MCF 10A (cell line): ENCODE results near the gene GDF2. TPM values are rescaled to one million over a fixed set of nuclear protein-coding genes. Genes with fewer than 3 reads are reported as not detected.

ENCODE experiments used
- BruUV-seq: library from RNA; stranded (reverse); fragments of 400-500 nt; replicated peaks from 2 replicates; lab custom pipeline; 2021; lab: Mats Ljungman, UMichigan
- CTCF ChIA-PET: fragments of 300-600 bp; sonication (Branson Sonifier 250); formaldehyde crosslinking; extraction: SDS; loops from one replicate; lab custom pipeline; 2021; ENCODE audit warnings: antibody characterized with exemption, inconsistent platforms; lab: Yijun Ruan, JAX
- POLR2A ChIA-PET: fragments of 300-600, 350-650 bp; sonication (Branson Sonifier 250); formaldehyde crosslinking; extraction: SDS; loops from one replicate; lab custom pipeline; 2020; ENCODE audit warnings: antibody characterized with exemption, inconsistent platforms; lab: Yijun Ruan, JAX
- DNase-seq: peaks from one replicate; pipeline ENCODE4 v3.0.0-alpha.2; 2018; ENCODE audit not compliant: unreplicated experiment
- H3K27ac Mint-ChIP-seq: one replicate; pipeline ENCODE4 v1.8.0; 2022; ENCODE audit warnings: mild to moderate bottlenecking, low read depth, mixed read lengths; ENCODE audit not compliant: unreplicated experiment
- H3K27me3 Mint-ChIP-seq: one replicate; pipeline ENCODE4 v1.8.0; 2022; ENCODE audit warnings: mixed read lengths; ENCODE audit not compliant: insufficient read depth, unreplicated experiment
- H3K36me3 Mint-ChIP-seq: one replicate; pipeline ENCODE4 v1.8.0; 2022; ENCODE audit warnings: mild to moderate bottlenecking, moderate library complexity, mixed read lengths; ENCODE audit not compliant: insufficient read depth, unreplicated experiment
- H3K4me1 Mint-ChIP-seq: one replicate; pipeline ENCODE4 v1.8.0; 2022; ENCODE audit warnings: mixed read lengths; ENCODE audit not compliant: insufficient read depth, unreplicated experiment
- H3K4me3 Mint-ChIP-seq: one replicate; pipeline ENCODE4 v1.8.0; 2022; ENCODE audit warnings: mild to moderate bottlenecking, moderate library complexity, mixed read lengths; ENCODE audit not compliant: unreplicated experiment
- H3K9me3 Mint-ChIP-seq: one replicate; pipeline ENCODE4 v1.8.0; 2022; ENCODE audit warnings: mixed read lengths; ENCODE audit not compliant: unreplicated experiment
- intact Hi-C: fragments of 100-400 bp; cut with micrococcal nuclease; formaldehyde crosslinking; loops from 2 replicates; pipeline ENCODE4 v1.14.1; 2022
- total RNA-seq: library from RNA; stranded (reverse); gene quantifications from 2 replicates; pipeline ENCODE4 v1.2.3, GENCODE V29; 2022
- TF ChIP-seq, protein P1 (sequence below): fragments of 200-600 bp; IDR thresholded peaks from one replicate; pipeline ENCODE4 v1.8.0; 2022; ENCODE audit warnings: antibody characterized with exemption, mild to moderate bottlenecking; ENCODE audit not compliant: unreplicated experiment

GDF2 gene
- total RNA-seq, 1 experiment from 2014 or later, result not detected

DNA sequence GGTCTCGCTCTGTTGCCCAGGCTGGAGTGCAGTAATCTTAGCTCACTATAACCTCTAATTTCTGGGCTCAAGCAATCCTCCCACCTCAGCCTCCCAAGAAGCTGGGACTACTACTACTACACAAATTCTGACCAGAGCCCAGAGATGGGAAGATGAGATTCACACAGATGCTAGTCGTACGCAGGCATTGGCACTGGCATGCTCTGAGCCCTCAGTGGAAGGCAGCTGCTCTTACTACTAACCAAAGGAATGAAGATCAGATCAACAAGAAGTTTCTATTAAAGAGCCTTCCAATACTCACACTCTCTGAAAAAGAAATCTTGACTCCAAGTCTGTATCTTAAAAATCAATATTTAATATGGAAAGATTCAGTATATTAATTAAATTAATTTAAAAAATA, 10.7 kb downstream of the GDF2 start:
- Mint-ChIP-seq H3K27me3 (peaks cover 52% of the 10 kb centered on the region), H3K4me1 (no peaks in the 10 kb centered on the region), H3K4me3 (no peak overlapping the region), H3K27ac (no peak overlapping the region), H3K36me3 (no peaks in the 10 kb centered on the region), H3K9me3 (no peaks in the 10 kb centered on the region)
- CTCF ChIA-PET, result interaction anchor here (0.8 to 2.1 kb wide), 3 partner anchors 11 to 308 kb away, joined by 3 to 9 read pairs (median 6); no protein-coding TSS in a partner anchor
- DNase-seq, result no peak
- POLR2A ChIA-PET, result interaction anchor here (1.0 kb wide), 1 partner anchor 8 kb away, joined by 4 read pairs; no protein-coding TSS in a partner anchor
- BruUV-seq, result no TSS peak
- TF ChIP-seq, protein P1, sequence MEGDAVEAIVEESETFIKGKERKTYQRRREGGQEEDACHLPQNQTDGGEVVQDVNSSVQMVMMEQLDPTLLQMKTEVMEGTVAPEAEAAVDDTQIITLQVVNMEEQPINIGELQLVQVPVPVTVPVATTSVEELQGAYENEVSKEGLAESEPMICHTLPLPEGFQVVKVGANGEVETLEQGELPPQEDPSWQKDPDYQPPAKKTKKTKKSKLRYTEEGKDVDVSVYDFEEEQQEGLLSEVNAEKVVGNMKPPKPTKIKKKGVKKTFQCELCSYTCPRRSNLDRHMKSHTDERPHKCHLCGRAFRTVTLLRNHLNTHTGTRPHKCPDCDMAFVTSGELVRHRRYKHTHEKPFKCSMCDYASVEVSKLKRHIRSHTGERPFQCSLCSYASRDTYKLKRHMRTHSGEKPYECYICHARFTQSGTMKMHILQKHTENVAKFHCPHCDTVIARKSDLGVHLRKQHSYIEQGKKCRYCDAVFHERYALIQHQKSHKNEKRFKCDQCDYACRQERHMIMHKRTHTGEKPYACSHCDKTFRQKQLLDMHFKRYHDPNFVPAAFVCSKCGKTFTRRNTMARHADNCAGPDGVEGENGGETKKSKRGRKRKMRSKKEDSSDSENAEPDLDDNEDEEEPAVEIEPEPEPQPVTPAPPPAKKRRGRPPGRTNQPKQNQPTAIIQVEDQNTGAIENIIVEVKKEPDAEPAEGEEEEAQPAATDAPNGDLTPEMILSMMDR, result no peak
- intact Hi-C loops, result no loop called here

DNA sequence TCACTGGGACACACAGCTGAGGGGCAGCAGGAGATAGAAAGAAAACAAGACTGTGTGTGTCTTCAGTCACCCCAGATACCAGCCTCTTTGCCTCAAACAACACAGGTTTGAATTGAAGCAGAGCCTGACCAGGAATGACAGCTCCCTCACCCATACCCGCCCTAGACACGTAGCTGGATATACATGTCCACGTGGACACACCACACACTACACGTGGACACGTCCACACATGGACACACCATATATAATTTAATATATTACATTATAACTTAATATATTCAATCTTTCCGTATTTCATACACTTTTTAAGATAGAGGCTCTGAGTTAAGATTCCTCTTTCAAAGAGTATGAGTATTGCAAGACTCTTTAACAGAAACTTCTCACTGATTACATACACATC, 11.3 kb downstream of the GDF2 start:
- no TSS peak for BruUV-seq
- H3K4me3 Mint-ChIP-seq, result no peak overlapping the region
- intact Hi-C loops, result no loop called here
- TF ChIP-seq, protein P1, result no peak
- H3K9me3 Mint-ChIP-seq, result no peaks in the 10 kb centered on the region
- H3K36me3 Mint-ChIP-seq, result no peaks in the 10 kb centered on the region
- H3K27ac Mint-ChIP-seq, result no peak overlapping the region
- POLR2A ChIA-PET, result interaction anchor here (1.0 kb wide), 1 partner anchor 9 kb away, joined by 4 read pairs; no protein-coding TSS in a partner anchor
- no peak for DNase-seq
- CTCF ChIA-PET, result interaction anchor here (0.8 kb wide), 1 partner anchor 10 kb away, joined by 3 read pairs; no protein-coding TSS in a partner anchor
- peaks cover 58% of the 10 kb centered on the region for H3K27me3 Mint-ChIP-seq
- no peaks in the 10 kb centered on the region for H3K4me1 Mint-ChIP-seq

DNA sequence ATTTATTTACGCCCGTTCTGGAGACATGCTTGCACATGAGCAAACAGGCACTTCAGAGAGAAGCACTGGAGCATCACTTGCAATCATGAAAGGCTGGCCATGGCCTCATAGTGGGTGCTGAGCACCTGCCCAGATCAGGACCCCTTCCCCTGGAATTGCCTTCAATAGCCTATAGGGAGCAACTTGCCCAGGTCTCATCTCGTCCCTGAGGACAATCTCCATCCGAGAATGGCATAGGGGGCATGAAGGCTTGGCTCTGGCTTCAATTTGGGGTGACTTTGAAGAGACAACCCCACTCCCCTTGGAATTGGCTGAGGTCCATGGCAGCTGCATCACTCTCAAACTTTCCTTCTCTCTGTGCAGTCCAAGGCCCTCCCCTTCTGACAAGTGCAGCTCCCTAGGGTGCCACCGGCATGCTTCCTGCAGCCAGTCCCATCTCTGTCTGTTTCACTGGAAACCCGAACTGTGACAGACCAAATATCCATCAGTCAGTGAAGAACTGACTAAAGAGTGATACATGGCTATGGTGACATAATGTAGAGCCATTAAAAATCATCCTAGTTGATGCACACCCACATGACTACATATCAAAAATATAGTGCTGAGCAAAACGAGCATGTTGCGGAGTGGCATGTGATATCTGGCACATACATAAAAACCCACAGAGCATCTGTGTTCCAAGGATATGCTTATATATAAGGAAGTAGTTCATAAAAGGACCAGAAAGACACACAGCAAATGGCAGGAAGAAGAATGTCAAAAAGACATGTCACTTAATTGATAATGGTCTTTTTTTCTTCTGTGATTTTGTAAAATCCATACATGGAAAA, 12.4 kb downstream of the GDF2 start:
- TF ChIP-seq, protein P1, result no peak
- ChIA-PET POLR2A (no interaction called here), CTCF (interaction anchor here (0.6 kb wide), 1 partner anchor 345 kb away, joined by 3 read pairs; no protein-coding TSS in a partner anchor)
- no TSS peak for BruUV-seq
- Mint-ChIP-seq H3K27ac (no peak overlapping the region), H3K27me3 (peaks cover 69% of the 10 kb centered on the region), H3K9me3 (no peaks in the 10 kb centered on the region), H3K36me3 (no peaks in the 10 kb centered on the region), H3K4me1 (no peaks in the 10 kb centered on the region), H3K4me3 (no peak overlapping the region)
- no peak for DNase-seq
- intact Hi-C loops, result no loop called here

DNA sequence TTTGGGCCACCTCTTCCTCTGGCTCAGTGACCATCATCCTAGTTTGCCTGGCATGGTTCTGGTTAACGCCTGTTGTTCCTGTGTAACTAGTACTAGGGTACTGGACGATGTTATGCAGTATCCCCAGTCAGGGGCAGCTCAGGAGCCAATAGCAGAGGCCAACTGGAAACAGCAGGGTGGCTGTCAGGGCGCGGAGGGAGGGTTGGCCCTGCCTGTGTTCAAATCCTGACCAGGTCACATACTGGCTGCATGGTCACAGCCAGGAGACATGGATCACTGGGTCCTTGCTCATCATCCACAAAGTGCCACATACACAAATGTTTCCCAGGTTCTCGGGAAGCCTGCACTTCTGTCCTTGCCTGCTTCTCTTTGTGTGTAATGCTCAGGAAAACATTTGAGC, 13.7 kb downstream of the GDF2 start:
- no peak overlapping the region for H3K4me3 Mint-ChIP-seq
- no peak for DNase-seq
- H3K27me3 Mint-ChIP-seq, result peaks cover 80% of the 10 kb centered on the region
- no peaks in the 10 kb centered on the region for H3K9me3 Mint-ChIP-seq
- H3K27ac Mint-ChIP-seq, result no peak overlapping the region
- H3K4me1 Mint-ChIP-seq, result no peaks in the 10 kb centered on the region
- POLR2A ChIA-PET, result no interaction called here
- BruUV-seq, result no TSS peak
- intact Hi-C loops, result no loop called here
- TF ChIP-seq, protein P1, result no peak
- CTCF ChIA-PET, result no interaction called here
- H3K36me3 Mint-ChIP-seq, result no peaks in the 10 kb centered on the region
